BE2C (cell line): ENCODE data around the gene BRME1.

Experiments
- DNase-seq: peaks from one replicate; pipeline ENCODE4 v3.0.0-alpha.2; 2020
- H3K27me3 ChIP-seq: fragments of 250-450 bp; sonication (Bioruptor Pico); 2 replicates; pipeline ENCODE4 v1.5.1; 2020; ENCODE audit warnings: mild to moderate bottlenecking
- H3K36me3 ChIP-seq: fragments of 250-450 bp; sonication (Bioruptor Pico); 2 replicates; pipeline ENCODE4 v1.5.1; 2020; ENCODE audit warnings: mild to moderate bottlenecking
- H3K4me1 ChIP-seq: fragments of 250-450 bp; sonication (Bioruptor Pico); 2 replicates; pipeline ENCODE4 v1.5.1; 2020
- H3K4me3 ChIP-seq: 2 replicates; pipeline ENCODE4 v1.5.1; 2011; ENCODE audit warnings: low read depth, low read length
- H3K9me3 ChIP-seq: fragments of 250-450 bp; sonication (Bioruptor Pico); 2 replicates; pipeline ENCODE4 v1.5.1; 2020
- TF ChIP-seq, protein P1 (sequence below): IDR thresholded peaks from 2 replicates; pipeline ENCODE4 v1.5.1; 2012; ENCODE audit warnings: mild to moderate bottlenecking, low read depth, low read length

The BRME1 gene

DNA sequence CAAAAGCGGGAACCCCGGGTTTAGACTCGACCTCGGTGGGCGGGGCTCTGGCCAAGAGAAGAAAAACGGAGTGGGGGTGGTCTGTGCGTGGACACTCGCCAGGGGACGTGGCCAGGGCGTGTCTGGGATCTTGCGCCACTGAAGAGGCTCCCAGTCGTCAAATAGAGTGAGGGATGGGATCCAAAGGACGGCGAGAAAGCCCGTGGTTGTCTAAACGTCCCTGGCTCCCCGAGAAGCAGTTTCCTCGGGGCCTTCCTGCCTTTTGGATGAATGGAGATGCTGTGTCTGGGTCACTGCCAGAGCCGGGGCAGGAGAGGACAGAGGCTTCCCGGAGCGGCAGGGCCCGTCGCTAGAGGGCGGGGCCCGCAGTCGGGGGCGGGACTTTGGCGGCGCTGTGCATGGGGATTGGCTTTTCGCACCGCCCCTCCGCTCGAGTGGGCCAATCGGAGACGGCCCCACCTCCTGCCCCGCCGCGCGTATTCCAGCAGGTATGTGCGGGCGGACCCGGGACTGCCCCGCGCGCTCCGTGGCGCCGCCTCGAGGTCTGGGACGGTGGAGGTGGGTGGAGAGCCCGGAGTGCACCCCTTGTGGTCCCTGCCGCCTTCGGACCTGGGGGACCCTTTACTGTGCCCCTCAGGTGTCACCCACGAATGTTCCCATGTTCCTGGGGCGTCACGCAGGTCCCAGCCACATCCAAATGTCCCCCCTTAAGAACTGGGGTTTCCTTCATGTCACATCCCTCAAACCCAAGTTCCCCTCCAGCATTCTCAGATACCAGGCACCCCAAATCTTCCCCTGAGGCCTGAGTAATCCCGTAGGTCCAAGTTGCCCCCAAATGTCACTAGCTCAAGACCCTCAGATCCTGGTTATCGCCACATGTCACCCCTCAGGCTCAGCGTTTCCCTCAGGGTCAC, 72.3 kb downstream of the BRME1 start:
- TF ChIP-seq, protein P1, sequence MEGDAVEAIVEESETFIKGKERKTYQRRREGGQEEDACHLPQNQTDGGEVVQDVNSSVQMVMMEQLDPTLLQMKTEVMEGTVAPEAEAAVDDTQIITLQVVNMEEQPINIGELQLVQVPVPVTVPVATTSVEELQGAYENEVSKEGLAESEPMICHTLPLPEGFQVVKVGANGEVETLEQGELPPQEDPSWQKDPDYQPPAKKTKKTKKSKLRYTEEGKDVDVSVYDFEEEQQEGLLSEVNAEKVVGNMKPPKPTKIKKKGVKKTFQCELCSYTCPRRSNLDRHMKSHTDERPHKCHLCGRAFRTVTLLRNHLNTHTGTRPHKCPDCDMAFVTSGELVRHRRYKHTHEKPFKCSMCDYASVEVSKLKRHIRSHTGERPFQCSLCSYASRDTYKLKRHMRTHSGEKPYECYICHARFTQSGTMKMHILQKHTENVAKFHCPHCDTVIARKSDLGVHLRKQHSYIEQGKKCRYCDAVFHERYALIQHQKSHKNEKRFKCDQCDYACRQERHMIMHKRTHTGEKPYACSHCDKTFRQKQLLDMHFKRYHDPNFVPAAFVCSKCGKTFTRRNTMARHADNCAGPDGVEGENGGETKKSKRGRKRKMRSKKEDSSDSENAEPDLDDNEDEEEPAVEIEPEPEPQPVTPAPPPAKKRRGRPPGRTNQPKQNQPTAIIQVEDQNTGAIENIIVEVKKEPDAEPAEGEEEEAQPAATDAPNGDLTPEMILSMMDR = peak; percentile 31
- peaks cover 25% of the 10 kb centered on the region for H3K4me1 ChIP-seq
- peak overlapping the region; percentile 49 for H3K4me3 ChIP-seq
- H3K36me3 ChIP-seq = peaks cover 30% of the 10 kb centered on the region
- no peaks in the 10 kb centered on the region for H3K9me3 ChIP-seq
- peak; percentile 94 for DNase-seq
- H3K27me3 ChIP-seq = no peaks in the 10 kb centered on the region
